OCI-LY7 (cell line): ENCODE results near the gene NCEH1.

Experiments
- EZH2phosphoT487 ChIP-seq: fragments of 200-600 bp; sonication (generic); IDR thresholded peaks from 2 replicates; pipeline ENCODE4 v1.6.1; 2018; ENCODE audit warnings: low read depth, borderline replicate concordance, mild to moderate bottlenecking, mixed run types, antibody characterized with exemption, low read length, moderate library complexity, mixed read lengths
- TF ChIP-seq, protein P1 (sequence below): fragments of 200-600 bp; sonication (generic); conservative IDR thresholded peaks from 2 replicates; pipeline ENCODE4 v1.5.1; 2014; ENCODE audit warnings: mild to moderate bottlenecking, antibody characterized with exemption, low read length, moderate library complexity, mixed read lengths

DNA sequence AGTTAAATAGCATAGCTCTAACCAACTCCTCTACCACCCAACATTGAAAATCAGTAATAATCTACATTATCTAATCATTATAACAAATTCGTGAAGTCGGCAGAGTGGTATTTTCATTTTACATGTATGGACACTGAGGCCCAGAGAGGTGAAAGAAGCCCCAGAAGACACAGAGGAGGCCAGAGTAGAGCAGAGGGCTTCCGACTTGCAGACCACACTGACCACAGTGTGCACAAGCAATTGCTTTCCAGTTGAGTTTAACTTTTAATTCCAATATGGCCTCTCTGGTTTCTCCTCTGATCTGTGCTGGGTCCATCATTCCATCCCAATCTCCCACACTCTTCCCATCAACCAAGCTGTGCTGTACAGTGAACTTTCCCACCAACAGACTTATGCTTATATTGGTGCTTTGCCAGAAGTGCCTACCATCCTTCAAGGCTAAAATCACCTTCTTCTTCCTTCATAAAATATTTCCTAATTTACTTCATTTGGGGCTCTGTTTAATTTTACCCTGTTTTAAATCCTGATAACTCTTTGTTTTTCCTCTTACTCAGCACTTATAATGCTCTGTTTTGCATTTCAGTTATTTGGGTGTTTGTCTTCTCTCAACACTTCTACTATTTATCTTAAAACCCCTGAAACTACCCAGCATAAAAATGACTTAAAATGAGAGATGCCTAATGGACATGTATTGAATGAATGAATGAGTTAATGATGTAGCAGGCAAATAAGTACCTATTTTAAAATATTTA, 105.8 kb downstream of the NCEH1 start:
- TF ChIP-seq, protein P1, sequence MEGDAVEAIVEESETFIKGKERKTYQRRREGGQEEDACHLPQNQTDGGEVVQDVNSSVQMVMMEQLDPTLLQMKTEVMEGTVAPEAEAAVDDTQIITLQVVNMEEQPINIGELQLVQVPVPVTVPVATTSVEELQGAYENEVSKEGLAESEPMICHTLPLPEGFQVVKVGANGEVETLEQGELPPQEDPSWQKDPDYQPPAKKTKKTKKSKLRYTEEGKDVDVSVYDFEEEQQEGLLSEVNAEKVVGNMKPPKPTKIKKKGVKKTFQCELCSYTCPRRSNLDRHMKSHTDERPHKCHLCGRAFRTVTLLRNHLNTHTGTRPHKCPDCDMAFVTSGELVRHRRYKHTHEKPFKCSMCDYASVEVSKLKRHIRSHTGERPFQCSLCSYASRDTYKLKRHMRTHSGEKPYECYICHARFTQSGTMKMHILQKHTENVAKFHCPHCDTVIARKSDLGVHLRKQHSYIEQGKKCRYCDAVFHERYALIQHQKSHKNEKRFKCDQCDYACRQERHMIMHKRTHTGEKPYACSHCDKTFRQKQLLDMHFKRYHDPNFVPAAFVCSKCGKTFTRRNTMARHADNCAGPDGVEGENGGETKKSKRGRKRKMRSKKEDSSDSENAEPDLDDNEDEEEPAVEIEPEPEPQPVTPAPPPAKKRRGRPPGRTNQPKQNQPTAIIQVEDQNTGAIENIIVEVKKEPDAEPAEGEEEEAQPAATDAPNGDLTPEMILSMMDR, result no peak
- TF ChIP-seq EZH2phosphoT487, result no peak
